Ammon's horn (tissue), 1 donor: ENCODE data around the gene KIF14.
"Not testable (repeated sequence)": the region's sequence is repeated elsewhere in the genome, so short reads cannot be mapped to it uniquely, and the experiment has no call there.

Experiments
- DNase-seq: peaks from one replicate; pipeline ENCODE4 v3.0.0-alpha.2; 2016; ENCODE audit warnings: low spot score

Gene KIF14

GRCh38 chr1:200634261-200635122 lies 13.9 kb upstream of the KIF14 start:
- no peak for DNase-seq

GRCh38 chr1:200631375-200631774 lies 10.8 kb upstream of the KIF14 start:
- DNase-seq: no peak

GRCh38 chr1:200630515-200630899 lies 10.0 kb upstream of the KIF14 start:
- not testable (repeated sequence) for DNase-seq

GRCh38 chr1:200629876-200630514 lies 9.4 kb upstream of the KIF14 start:
- DNase-seq: no peak

- DNase-seq: no peak
Observed at GRCh38 chr1:200628223-200628881, 7.8 kb upstream of the KIF14 start.

- DNase-seq: no peak
Observed at GRCh38 chr1:200627575-200628222, 7.1 kb upstream of the KIF14 start.

- DNase-seq: no peak
Observed at GRCh38 chr1:200626853-200627534, 6.4 kb upstream of the KIF14 start.

GRCh38 chr1:200625381-200625824 lies 4.9 kb upstream of the KIF14 start:
- no peak for DNase-seq

GRCh38 chr1:200624679-200625335 lies 4.3 kb upstream of the KIF14 start:
- no peak for DNase-seq

- DNase-seq: no peak
Observed at GRCh38 chr1:200619894-200620272, 668 bp downstream of the KIF14 start.

GRCh38 chr1:200610846-200611245 lies 9.7 kb downstream of the KIF14 start:
- no peak for DNase-seq

- no peak for DNase-seq
Observed at GRCh38 chr1:200602632-200603031, 17.9 kb downstream of the KIF14 start.

GRCh38 chr1:200590001-200590400 lies 30.6 kb downstream of the KIF14 start:
- DNase-seq: no peak

GRCh38 chr1:200588698-200589097 lies 31.9 kb downstream of the KIF14 start:
- no peak for DNase-seq

- DNase-seq: no peak
Observed at GRCh38 chr1:200564319-200564718, 56.2 kb downstream of the KIF14 start.

GRCh38 chr1:200561856-200562214 lies 58.7 kb downstream of the KIF14 start:
- DNase-seq: no peak

- peak; percentile 68 for DNase-seq
Observed at GRCh38 chr1:200558866-200559459, 61.6 kb downstream of the KIF14 start.

- DNase-seq: no peak
Observed at GRCh38 chr1:200556002-200556401, 64.5 kb downstream of the KIF14 start.

- DNase-seq: not testable (repeated sequence)
Observed at GRCh38 chr1:200552737-200553136, 67.8 kb downstream of the KIF14 start.

- DNase-seq: no peak
Observed at GRCh38 chr1:200550367-200550766, 70.2 kb downstream of the KIF14 start.

GRCh38 chr1:200547386-200547785 lies 73.2 kb downstream of the KIF14 start:
- DNase-seq: no peak
